Right lobe of liver (tissue), 4 donors: Measurements from ENCODE around the gene LRRC63.

Source experiments
- POLR2A ChIP-seq: fragments of 450-650 bp; IDR thresholded peaks from one replicate; pipeline ENCODE4 v1.6.1; 2017; ENCODE audit warnings: antibody characterized with exemption, mild to moderate bottlenecking
- TF ChIP-seq, protein P1 (sequence below), 4 donors: fragments of 200-600 bp in 3 of 4; fragments of 450-650 bp in 1 of 4; IDR thresholded peaks; one replicate each; pipeline versions ENCODE4 v1.5.1 to v1.8.0; 2016 to 2022; ENCODE audit warnings: antibody characterized with exemption in 4 of 4, mild to moderate bottlenecking in 2 of 4
- donor health status: DM: no; HTN: no; CAD: no.
- donor health status: DM: no; HTN: no; CAD: no.
- donor health status: DM: no; HTN: yes; CAD: no.

DNA sequence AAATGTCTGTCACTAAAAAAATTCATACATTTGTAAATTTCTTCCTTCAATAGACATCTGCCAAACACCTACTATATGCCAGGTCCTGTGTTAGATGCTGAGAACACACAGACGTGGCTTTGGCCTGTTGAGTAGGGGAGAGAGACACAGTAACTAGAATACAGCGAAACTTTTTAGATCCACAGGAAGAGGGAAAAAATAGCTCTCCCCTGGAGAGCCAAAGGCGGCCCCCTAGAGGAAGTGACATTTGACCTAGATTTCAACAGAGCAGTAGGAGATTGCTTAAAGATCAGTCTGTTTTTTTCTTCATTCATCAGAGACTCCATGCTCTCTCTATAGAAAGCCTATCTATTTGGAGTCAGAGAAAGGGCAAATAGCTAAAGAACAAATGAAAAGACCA lies 41.0 kb upstream of the LRRC63 start:
- TF ChIP-seq, protein P1, sequence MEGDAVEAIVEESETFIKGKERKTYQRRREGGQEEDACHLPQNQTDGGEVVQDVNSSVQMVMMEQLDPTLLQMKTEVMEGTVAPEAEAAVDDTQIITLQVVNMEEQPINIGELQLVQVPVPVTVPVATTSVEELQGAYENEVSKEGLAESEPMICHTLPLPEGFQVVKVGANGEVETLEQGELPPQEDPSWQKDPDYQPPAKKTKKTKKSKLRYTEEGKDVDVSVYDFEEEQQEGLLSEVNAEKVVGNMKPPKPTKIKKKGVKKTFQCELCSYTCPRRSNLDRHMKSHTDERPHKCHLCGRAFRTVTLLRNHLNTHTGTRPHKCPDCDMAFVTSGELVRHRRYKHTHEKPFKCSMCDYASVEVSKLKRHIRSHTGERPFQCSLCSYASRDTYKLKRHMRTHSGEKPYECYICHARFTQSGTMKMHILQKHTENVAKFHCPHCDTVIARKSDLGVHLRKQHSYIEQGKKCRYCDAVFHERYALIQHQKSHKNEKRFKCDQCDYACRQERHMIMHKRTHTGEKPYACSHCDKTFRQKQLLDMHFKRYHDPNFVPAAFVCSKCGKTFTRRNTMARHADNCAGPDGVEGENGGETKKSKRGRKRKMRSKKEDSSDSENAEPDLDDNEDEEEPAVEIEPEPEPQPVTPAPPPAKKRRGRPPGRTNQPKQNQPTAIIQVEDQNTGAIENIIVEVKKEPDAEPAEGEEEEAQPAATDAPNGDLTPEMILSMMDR (IDR thresholded peaks at IDR 0.05), result no peak
- TF ChIP-seq POLR2A, result no peak
